Activated T-helper 17 cell treated with anti-CD3 and anti-CD28 coated beads, Interleukin-2, amount 50 U/mL, for 72 hours (primary cell): ENCODE results near the gene ACAN. TPM values are rescaled to one million over a fixed set of nuclear protein-coding genes. Genes with fewer than 3 reads are reported as not detected.

Experiments used
- ATAC-seq: fragments of 150-1000 bp; cut with Tn5 transposase; replicated peaks from 2 replicates; pipeline ENCODE4 v1.10.0; 2021; ENCODE audit warnings: mild to moderate bottlenecking, moderate library complexity
- H3K27ac Mint-ChIP-seq: one replicate; pipeline ENCODE4 v1.8.0; 2022; ENCODE audit warnings: mixed read lengths
- H3K27me3 Mint-ChIP-seq: one replicate; pipeline ENCODE4 v1.8.0; 2022; ENCODE audit warnings: mixed read lengths
- H3K36me3 Mint-ChIP-seq: one replicate; pipeline ENCODE4 v1.8.0; 2022; ENCODE audit warnings: low read depth, mild to moderate bottlenecking, mixed read lengths
- H3K4me1 Mint-ChIP-seq: one replicate; pipeline ENCODE4 v1.8.0; 2022; ENCODE audit warnings: mixed read lengths
- H3K4me3 Mint-ChIP-seq: one replicate; pipeline ENCODE4 v1.8.0; 2022; ENCODE audit warnings: mild to moderate bottlenecking, mixed read lengths
- H3K9me3 Mint-ChIP-seq: one replicate; pipeline ENCODE4 v1.8.0; 2022; ENCODE audit warnings: mixed read lengths
- total RNA-seq, 2 donors: library from RNA; stranded (reverse); gene quantifications; one replicate each; pipeline ENCODE4 v1.2.3, GENCODE V29; 2022

The ACAN gene
- total RNA-seq, 2 donors from 2014 or later, result not detected

GRCh38 chr15:88813960-88814359, 10.7 kb downstream of the ACAN start:
- H3K27me3 Mint-ChIP-seq, result peaks cover 29% of the 10 kb centered on the region
- ATAC-seq, result no peak
- H3K36me3 Mint-ChIP-seq, result no peaks in the 10 kb centered on the region
- H3K4me1 Mint-ChIP-seq, result no peaks in the 10 kb centered on the region
- H3K4me3 Mint-ChIP-seq, result no peak overlapping the region
- H3K27ac Mint-ChIP-seq, result no peak overlapping the region
- H3K9me3 Mint-ChIP-seq, result no peaks in the 10 kb centered on the region

- peaks cover 29% of the 10 kb centered on the region for H3K27me3 Mint-ChIP-seq
- H3K9me3 Mint-ChIP-seq, result no peaks in the 10 kb centered on the region
- ATAC-seq, result no peak
- H3K4me3 Mint-ChIP-seq, result no peak overlapping the region
- no peaks in the 10 kb centered on the region for H3K4me1 Mint-ChIP-seq
- no peaks in the 10 kb centered on the region for H3K36me3 Mint-ChIP-seq
- H3K27ac Mint-ChIP-seq, result no peak overlapping the region
Measured at GRCh38 chr15:88814393-88814792, 11.2 kb downstream of the ACAN start.

- ATAC-seq, result no peak
- Mint-ChIP-seq H3K9me3 (no peaks in the 10 kb centered on the region), H3K27me3 (peaks cover 17% of the 10 kb centered on the region), H3K4me1 (no peaks in the 10 kb centered on the region), H3K36me3 (no peaks in the 10 kb centered on the region), H3K27ac (no peak overlapping the region), H3K4me3 (no peak overlapping the region)
Measured at GRCh38 chr15:88818920-88819319, 15.7 kb downstream of the ACAN start.

- Mint-ChIP-seq H3K36me3 (no peaks in the 10 kb centered on the region), H3K9me3 (no peaks in the 10 kb centered on the region), H3K4me1 (no peaks in the 10 kb centered on the region), H3K27ac (no peak overlapping the region), H3K4me3 (no peak overlapping the region), H3K27me3 (peaks cover 16% of the 10 kb centered on the region)
- ATAC-seq, result no peak
Measured at GRCh38 chr15:88821993-88822392, 18.8 kb downstream of the ACAN start.

GRCh38 chr15:88828791-88829190, 25.6 kb downstream of the ACAN start:
- H3K27ac Mint-ChIP-seq, result no peak overlapping the region
- peaks cover 4% of the 10 kb centered on the region for H3K27me3 Mint-ChIP-seq
- no peaks in the 10 kb centered on the region for H3K4me1 Mint-ChIP-seq
- H3K36me3 Mint-ChIP-seq, result no peaks in the 10 kb centered on the region
- no peak overlapping the region for H3K4me3 Mint-ChIP-seq
- ATAC-seq, result no peak
- H3K9me3 Mint-ChIP-seq, result no peaks in the 10 kb centered on the region

GRCh38 chr15:88830016-88830415, 26.8 kb downstream of the ACAN start:
- ATAC-seq, result no peak
- no peak overlapping the region for H3K27ac Mint-ChIP-seq
- H3K9me3 Mint-ChIP-seq, result no peaks in the 10 kb centered on the region
- peaks cover 4% of the 10 kb centered on the region for H3K27me3 Mint-ChIP-seq
- no peaks in the 10 kb centered on the region for H3K4me1 Mint-ChIP-seq
- H3K36me3 Mint-ChIP-seq, result no peaks in the 10 kb centered on the region
- H3K4me3 Mint-ChIP-seq, result no peak overlapping the region

GRCh38 chr15:88832820-88833730, 29.8 kb downstream of the ACAN start:
- no peak overlapping the region for H3K27ac Mint-ChIP-seq
- no peaks in the 10 kb centered on the region for H3K4me1 Mint-ChIP-seq
- H3K36me3 Mint-ChIP-seq, result no peaks in the 10 kb centered on the region
- no peak for ATAC-seq
- no peak overlapping the region for H3K4me3 Mint-ChIP-seq
- peaks cover 3% of the 10 kb centered on the region for H3K27me3 Mint-ChIP-seq
- H3K9me3 Mint-ChIP-seq, result no peaks in the 10 kb centered on the region

- Mint-ChIP-seq H3K4me1 (no peaks in the 10 kb centered on the region), H3K27me3 (peaks cover 6% of the 10 kb centered on the region), H3K4me3 (no peak overlapping the region), H3K9me3 (no peaks in the 10 kb centered on the region), H3K27ac (peak overlapping the region; percentile 4), H3K36me3 (no peaks in the 10 kb centered on the region)
- ATAC-seq, result no peak
Measured at GRCh38 chr15:88833731-88834100, 30.5 kb downstream of the ACAN start.

- Mint-ChIP-seq H3K4me3 (no peak overlapping the region), H3K27ac (peak overlapping the region; percentile 4), H3K4me1 (no peaks in the 10 kb centered on the region), H3K36me3 (no peaks in the 10 kb centered on the region), H3K27me3 (peaks cover 6% of the 10 kb centered on the region), H3K9me3 (no peaks in the 10 kb centered on the region)
- ATAC-seq, result peak; percentile 74
Measured at GRCh38 chr15:88834211-88834812, 31.1 kb downstream of the ACAN start.

GRCh38 chr15:88835119-88835518, 31.9 kb downstream of the ACAN start:
- no peak for ATAC-seq
- H3K9me3 Mint-ChIP-seq, result no peaks in the 10 kb centered on the region
- H3K27ac Mint-ChIP-seq, result peak overlapping the region; percentile 4
- H3K27me3 Mint-ChIP-seq, result peaks cover 6% of the 10 kb centered on the region
- no peaks in the 10 kb centered on the region for H3K4me1 Mint-ChIP-seq
- no peak overlapping the region for H3K4me3 Mint-ChIP-seq
- no peaks in the 10 kb centered on the region for H3K36me3 Mint-ChIP-seq

- Mint-ChIP-seq H3K4me1 (no peaks in the 10 kb centered on the region), H3K27me3 (peaks cover 6% of the 10 kb centered on the region), H3K9me3 (no peaks in the 10 kb centered on the region), H3K4me3 (no peak overlapping the region), H3K36me3 (no peaks in the 10 kb centered on the region), H3K27ac (no peak overlapping the region)
- no peak for ATAC-seq
Measured at GRCh38 chr15:88835646-88836045, 32.4 kb downstream of the ACAN start.

GRCh38 chr15:88838667-88839066, 35.4 kb downstream of the ACAN start:
- ATAC-seq, result no peak
- Mint-ChIP-seq H3K4me3 (no peak overlapping the region), H3K27me3 (peaks cover 6% of the 10 kb centered on the region), H3K4me1 (no peaks in the 10 kb centered on the region), H3K36me3 (no peaks in the 10 kb centered on the region), H3K9me3 (no peaks in the 10 kb centered on the region), H3K27ac (no peak overlapping the region)

GRCh38 chr15:88839146-88839545, 35.9 kb downstream of the ACAN start:
- ATAC-seq, result no peak
- H3K36me3 Mint-ChIP-seq, result no peaks in the 10 kb centered on the region
- no peaks in the 10 kb centered on the region for H3K9me3 Mint-ChIP-seq
- H3K27ac Mint-ChIP-seq, result no peak overlapping the region
- H3K4me3 Mint-ChIP-seq, result no peak overlapping the region
- H3K4me1 Mint-ChIP-seq, result no peaks in the 10 kb centered on the region
- peaks cover 6% of the 10 kb centered on the region for H3K27me3 Mint-ChIP-seq

- no peak overlapping the region for H3K4me3 Mint-ChIP-seq
- no peak for ATAC-seq
Measured at GRCh38 chr15:88839961-88840360, 36.7 kb downstream of the ACAN start.

GRCh38 chr15:88841236-88841635, 38.0 kb downstream of the ACAN start:
- H3K9me3 Mint-ChIP-seq, result no peaks in the 10 kb centered on the region
- no peak for ATAC-seq
- H3K27me3 Mint-ChIP-seq, result peaks cover 6% of the 10 kb centered on the region
- H3K4me3 Mint-ChIP-seq, result no peak overlapping the region
- no peaks in the 10 kb centered on the region for H3K36me3 Mint-ChIP-seq
- H3K27ac Mint-ChIP-seq, result no peak overlapping the region
- H3K4me1 Mint-ChIP-seq, result peaks cover 4% of the 10 kb centered on the region

More at GRCh38 chr15:88839961-88840360, 36.7 kb downstream of the ACAN start:
- H3K4me1 Mint-ChIP-seq, result peaks cover 3% of the 10 kb centered on the region
- no peaks in the 10 kb centered on the region for H3K36me3 Mint-ChIP-seq
- H3K27ac Mint-ChIP-seq, result no peak overlapping the region
- H3K9me3 Mint-ChIP-seq, result no peaks in the 10 kb centered on the region
- H3K27me3 Mint-ChIP-seq, result peaks cover 6% of the 10 kb centered on the region
